NB4 (cell line): Measurements from ENCODE around the gene IFNGR2.
A peak's percentile ranks its signal among the peaks of the same experiment; 100 is the strongest.

ENCODE experiments used
- DNase-seq: peaks from one replicate; pipeline ENCODE4 v3.0.0; 2010; ENCODE audit warnings: low read depth
- H3K4me3 ChIP-seq: one replicate; pipeline ENCODE4 v1.5.1; 2011; ENCODE audit warnings: mild to moderate bottlenecking, low read depth, low read length, moderate library complexity
- CTCF ChIP-seq: IDR thresholded peaks from one replicate; pipeline ENCODE4 v1.5.1; 2012; ENCODE audit warnings: low read depth, low read length
- MAX ChIP-seq: IDR thresholded peaks from 2 replicates; pipeline ENCODE4 v1.6.1; 2011; ENCODE audit warnings: low read depth, low read length
- MYC ChIP-seq: IDR thresholded peaks from 2 replicates; pipeline ENCODE4 v1.6.1; 2011; ENCODE audit warnings: low read depth, low read length
- POLR2A ChIP-seq: IDR thresholded peaks from 2 replicates; pipeline ENCODE4 v1.6.1; 2011; ENCODE audit warnings: mild to moderate bottlenecking; ENCODE audit not compliant: insufficient read length; ENCODE audit errors: extremely low read depth

The IFNGR2 gene

GRCh38 chr21:33374080-33374449, 29.1 kb upstream of the IFNGR2 start:
- H3K4me3 ChIP-seq = peak overlapping the region; percentile 13
- TF ChIP-seq MYC = no peak
- no peak for TF ChIP-seq POLR2A
- no peak for TF ChIP-seq MAX
- TF ChIP-seq CTCF = no peak
- DNase-seq = no peak

GRCh38 chr21:33374450-33375096, 28.6 kb upstream of the IFNGR2 start:
- DNase-seq = peak; percentile 82
- TF ChIP-seq CTCF (peak; percentile 69), POLR2A (no peak), MAX (no peak), MYC (no peak)
- H3K4me3 ChIP-seq = peak overlapping the region; percentile 13

- TF ChIP-seq POLR2A = no peak
- TF ChIP-seq MYC = no peak
- no peak for TF ChIP-seq CTCF
- TF ChIP-seq MAX = no peak
- H3K4me3 ChIP-seq = no peak overlapping the region
- no peak for DNase-seq
Observed at GRCh38 chr21:33375101-33375644, 28.0 kb upstream of the IFNGR2 start.

GRCh38 chr21:33377221-33377920, 25.8 kb upstream of the IFNGR2 start:
- no peak overlapping the region for H3K4me3 ChIP-seq
- TF ChIP-seq CTCF (no peak), MAX (no peak), MYC (no peak)
- DNase-seq = no peak

- DNase-seq = no peak
- H3K4me3 ChIP-seq = no peak overlapping the region
- TF ChIP-seq POLR2A = no peak
- TF ChIP-seq CTCF = no peak
- TF ChIP-seq MYC = no peak
- TF ChIP-seq MAX = no peak
Observed at GRCh38 chr21:33378081-33378480, 25.1 kb upstream of the IFNGR2 start.
